HL-60 (cell line): ENCODE results near the gene CFAP299.

Experiments
- CTCF ChIP-seq: IDR thresholded peaks from one replicate; pipeline ENCODE4 v1.5.1; 2011; ENCODE audit warnings: low read length, control low read depth, inconsistent platforms; ENCODE audit not compliant: insufficient read depth
- POLR2AphosphoS5 ChIP-seq: IDR thresholded peaks from 2 replicates; pipeline ENCODE4 v1.6.1; 2012; ENCODE audit warnings: low read depth
- REST ChIP-seq: IDR thresholded peaks from 2 replicates; pipeline ENCODE4 v1.6.1; 2012; ENCODE audit warnings: low read depth; ENCODE audit not compliant: insufficient replicate concordance

GRCh38 chr4:80587871-80588385 lies 252.4 kb downstream of the CFAP299 start:
- TF ChIP-seq CTCF: no peak
- TF ChIP-seq POLR2AphosphoS5: no peak
- TF ChIP-seq REST: no peak
